Activated naive CD4-positive, alpha-beta T cell treated with Interleukin-2 at 50 U/mL for 16 hours (primary cell): Measurements from ENCODE around the gene ALDH2.
"Not testable (repeated sequence)": the region's sequence is repeated elsewhere in the genome, so short reads cannot be mapped to it uniquely, and the experiment has no call there.

Experiments
- DNase-seq: peaks from one replicate; pipeline ENCODE4 v3.0.0-alpha.2; 2020

The ALDH2 gene

DNA sequence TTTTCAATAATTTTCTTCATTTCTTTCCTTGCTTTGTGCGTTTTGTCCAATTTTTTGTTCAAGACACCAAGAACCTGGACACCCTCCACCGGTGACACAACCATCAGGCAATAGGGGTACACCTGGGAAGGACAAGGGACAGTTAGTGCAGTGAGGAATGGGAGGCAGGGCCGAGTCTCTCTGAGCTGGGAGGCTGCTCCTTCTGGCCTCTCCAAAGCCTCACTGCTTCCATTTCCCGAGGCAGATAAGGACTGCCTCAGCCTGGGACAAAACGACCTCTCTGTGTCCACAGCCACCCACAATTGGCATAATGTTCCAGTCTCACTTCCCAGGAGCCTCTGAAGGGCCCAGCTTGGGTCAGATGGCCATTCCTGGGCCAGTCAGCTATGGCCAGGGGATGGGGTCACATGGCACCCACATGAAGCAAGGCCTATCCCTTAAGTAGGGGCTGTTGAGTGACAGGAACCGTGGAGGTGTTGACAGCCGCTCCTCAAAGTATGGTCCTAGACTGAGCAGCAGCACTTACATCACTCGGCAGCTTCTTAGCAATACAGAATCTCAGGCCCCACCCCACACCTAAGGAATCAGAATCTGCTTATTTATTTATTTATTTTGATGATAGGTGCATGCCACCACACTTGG lies 61.7 kb downstream of the ALDH2 start:
- DNase-seq, result no peak

DNA sequence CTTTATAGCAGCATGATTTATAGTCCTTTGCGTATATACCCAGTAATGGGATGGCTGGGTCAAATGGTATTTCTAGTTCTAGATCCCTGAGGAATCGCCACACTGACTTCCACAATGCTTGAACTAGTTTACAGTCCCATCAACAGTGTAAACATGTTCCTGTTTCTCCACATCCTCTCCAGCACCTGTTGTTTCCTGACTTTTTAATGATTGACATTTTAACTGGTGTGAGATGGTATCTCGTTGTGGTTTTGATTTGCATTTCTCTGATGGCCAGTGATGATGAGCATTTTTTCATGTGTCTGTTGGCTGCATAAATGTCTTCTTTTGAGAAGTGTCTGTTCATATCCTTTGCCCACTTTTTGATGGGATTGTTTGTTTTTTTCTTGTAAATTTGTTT lies 62.9 kb downstream of the ALDH2 start:
- not testable (repeated sequence) for DNase-seq

DNA sequence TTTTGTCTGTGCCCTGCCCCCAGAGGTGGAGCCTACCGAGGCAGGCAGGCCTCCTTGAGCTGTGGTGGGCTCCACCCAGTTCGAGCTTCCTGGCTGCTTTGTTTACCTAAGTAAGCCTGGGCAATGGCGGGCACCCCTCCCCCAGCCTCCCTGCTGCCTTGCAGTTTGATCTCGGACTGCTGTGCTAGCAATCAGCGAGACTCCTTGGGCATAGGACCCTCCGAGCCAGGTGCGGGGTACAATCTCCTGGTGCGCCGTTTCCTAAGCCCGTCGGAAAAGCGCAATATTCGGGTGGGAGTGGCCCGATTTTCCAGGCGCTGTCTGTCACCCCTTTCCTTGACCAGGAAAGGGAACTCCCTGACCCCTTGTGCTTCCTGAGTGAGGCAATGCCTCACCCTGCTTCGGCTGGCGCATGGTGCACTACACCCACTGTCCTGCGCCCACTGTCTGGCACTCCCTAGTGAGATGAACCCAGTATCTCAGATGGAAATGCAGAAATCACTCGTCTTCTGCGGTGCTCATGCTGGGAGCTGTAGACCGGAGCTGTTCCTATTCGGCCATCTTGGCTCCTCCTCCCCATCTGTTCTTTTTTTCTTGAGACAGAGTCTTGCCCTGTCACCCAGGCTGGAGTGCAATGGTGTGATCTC lies 68.1 kb downstream of the ALDH2 start:
- not testable (repeated sequence) for DNase-seq

DNA sequence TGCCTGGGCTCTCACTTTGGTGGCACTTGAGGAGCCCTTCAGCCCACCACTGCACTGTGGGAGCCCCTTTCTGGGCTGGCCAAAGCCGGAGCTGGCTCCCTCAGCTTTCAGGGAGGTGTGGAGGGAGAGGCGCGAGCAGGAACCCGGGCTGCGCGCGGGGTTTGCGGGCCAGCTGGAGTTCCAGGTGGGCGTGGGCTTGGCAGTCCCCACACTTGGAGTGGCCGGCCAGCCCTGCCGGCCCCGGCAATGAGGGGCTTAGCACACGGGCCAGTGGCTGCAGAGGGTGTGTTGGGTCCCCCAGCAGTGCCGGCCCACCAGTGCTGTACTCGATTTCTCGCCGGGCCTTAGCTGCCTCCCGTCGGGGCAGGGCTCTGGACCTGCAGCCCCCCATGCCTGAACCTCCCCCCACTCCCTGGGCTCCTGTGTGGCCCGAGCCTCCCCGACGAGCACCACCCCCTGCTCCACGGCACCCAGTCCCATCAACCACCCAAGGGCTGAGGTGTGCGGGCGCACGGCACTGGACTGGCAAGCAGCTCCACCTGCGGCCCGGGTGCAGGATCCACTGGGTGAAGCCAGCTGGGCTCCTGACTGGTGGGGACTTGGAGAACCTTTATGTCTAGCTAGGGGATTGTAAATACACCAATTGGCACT lies 68.9 kb downstream of the ALDH2 start:
- DNase-seq, result not testable (repeated sequence)

DNA sequence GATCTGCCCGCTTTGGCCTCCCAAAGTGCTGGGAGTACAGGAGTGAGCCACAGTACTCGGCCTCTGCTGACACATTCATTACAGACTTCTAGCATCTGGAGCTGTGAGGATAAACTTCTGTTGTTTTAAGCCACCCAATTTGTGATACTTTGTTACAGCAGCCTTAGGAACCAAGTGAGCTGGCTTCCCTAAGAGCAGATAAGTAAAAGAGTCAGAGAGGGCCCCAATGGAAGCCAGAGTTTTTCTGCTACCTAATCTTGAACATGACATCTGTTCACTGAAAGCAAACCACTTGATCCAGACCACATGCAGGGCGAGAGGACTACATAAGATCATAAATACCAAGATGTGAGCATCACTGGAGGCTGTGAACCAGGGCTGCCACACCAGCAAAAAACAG lies 71.6 kb downstream of the ALDH2 start:
- no peak for DNase-seq

DNA sequence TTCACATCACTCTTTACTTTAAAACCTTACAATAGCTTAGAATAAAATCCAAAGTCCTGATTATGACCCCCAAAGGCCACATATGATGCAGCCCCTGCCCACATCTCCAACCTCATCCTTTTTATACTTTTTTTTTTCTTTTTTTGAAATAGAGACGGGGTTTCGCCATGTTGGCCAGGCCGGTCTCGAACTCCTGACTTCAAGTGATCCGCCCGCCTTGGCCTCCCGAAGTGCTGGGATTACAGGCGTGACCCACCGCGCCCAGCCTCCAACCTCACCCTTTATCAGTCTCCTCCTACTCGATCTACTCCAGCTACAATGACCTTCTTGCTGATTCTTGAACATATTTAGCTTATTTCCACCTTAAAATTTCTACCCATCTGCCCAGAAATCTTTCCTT lies 74.1 kb downstream of the ALDH2 start:
- DNase-seq, result no peak

DNA sequence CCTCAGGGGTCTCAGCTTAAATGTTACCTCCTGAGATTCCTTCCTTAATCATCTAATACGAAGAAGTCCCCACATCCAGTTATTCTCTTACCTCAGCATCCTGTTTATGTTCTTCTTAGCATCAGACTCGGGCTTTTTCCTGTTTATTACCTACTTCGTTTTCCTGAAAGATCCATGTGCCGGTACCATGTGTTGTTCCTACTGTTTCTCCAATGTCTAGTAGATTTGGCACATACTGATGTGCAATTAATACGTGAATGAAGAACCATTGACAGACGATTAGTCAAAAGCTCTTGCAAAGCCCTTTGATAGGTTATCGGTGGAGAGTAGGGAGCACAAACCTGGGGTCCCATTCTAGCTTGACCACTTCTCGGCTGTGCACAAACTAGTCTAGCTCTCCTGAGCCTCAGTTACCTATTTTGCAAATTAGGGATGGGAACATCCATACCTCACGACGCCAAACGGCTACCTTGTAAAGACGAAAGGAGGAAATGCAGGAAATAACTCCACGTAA lies 74.6 kb downstream of the ALDH2 start:
- DNase-seq, result no peak

DNA sequence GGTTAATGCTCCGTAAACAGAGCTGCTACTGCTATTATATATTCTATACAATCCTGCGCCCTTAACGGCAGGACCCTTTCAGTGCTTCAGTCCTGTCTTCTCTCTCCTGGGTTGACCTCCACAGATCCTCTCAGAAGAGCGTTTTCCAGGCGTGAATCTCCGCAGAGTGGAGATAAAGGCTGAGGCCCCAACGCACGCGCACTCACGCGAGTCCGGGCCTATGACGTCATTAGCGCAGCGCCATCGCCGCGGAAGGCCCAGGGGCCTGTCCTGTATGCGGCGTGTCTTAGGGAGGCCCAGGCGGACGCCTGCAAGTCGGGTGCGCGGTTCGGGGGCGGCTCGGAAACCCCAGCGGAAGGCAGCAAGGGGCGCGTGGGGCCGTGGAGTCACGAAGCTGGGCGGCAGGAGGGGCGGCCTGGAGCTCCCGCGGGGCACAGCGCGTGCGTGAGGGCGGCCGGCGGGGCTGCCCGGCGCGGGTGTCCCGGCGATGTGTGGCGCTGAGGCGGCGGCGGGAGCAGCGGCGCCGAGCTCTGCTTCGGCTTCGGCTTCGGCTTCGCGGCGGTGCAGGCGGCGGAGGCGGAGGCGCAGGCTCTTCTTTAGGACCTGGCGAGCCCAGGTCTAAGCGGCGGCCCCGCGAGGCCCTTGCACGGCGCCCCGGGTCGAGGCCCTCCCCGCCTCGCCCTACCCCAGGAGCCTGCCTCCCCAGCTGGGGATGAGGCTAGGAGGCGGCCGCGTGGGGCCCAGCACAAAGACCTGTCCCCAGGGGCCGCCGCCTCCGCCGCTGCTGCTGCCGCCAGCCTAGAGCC lies 75.2 kb downstream of the ALDH2 start, which contains the start of gene MAPKAPK5:
Gene MAPKAPK5 (plus strand): TSS at position 479 of the 806 bp plus-strand sequence. CDS start 506 bp downstream, outside the sequence.
- DNase-seq, result peak; percentile 98

DNA sequence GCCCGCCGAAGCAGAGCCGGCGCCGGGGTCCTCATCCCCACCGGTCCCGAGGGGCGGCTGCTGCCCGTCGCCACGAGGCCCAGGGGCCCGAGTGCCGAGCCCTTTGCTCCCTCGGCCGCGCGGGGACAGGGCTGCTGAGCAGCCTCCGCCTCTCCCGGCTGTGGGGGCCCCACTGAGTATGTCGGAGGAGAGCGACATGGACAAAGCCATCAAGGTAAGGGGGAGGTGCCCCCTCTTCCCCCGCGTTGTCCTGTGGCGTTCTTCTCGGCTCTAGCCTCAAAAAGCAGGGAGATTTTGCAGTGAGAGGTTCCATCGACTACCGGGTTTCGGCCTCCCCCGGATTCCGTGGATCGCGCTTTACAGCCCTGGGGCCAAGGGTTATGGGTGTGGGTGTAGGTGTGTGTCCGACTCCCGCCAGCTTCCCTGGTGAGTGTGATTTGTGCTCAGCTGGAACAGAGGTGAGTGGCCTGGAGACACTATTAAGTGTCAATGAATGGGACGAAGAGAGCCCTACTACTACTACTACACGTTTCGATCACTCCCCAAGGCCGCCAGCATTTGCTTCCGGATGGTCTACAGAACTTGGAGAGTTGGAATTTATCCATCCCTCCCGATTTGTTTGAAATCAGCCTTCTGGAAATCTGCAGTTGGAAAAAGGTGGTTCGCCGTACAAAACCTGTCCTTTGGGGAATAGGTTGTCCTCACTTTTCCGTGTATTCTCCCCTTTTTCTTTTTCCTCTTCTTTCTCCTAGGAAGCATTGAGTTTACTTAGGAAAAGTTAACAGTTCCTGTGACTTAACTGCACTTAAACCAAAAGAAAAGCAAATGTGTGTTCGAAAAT lies 76.0 kb downstream of the ALDH2 start:
- peak; percentile 52 for DNase-seq

DNA sequence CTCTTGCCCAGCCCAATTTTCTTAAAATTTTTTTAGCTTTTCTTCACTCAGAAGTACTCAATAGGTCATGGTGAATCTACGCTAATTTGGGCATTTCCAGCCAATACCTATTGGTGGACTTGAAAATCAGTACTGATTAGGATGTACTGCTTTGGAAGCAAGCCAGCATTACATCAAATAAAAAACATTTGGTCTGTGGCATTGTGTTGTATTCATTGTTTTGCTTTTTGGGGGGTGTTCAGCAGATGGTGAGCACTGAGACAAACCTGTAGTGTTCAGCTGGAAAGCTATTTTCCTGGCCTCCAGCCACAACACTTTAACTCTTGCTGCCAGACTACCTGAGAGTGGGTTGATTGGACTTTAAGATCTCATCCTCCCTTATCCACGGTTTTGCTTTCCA lies 79.3 kb downstream of the ALDH2 start:
- DNase-seq, result no peak

DNA sequence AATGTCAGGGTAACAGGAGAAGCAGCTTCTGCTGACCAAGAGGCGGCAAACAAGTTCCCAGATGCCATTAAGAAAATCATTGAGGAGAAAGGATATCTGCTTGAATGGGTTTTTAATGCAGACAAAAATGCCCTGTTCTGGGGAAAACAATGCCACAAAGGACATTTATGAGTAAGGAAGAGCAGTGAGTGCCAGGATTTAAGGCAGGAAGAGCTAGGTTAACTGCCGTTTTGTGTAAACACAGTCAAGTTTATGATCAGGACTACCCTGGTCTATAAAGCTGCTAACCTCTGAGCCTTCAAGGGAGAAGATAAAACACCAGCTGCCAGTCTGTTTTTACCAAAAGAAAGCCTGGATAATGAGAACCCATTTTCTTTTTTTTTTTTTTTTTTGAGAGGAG lies 83.8 kb downstream of the ALDH2 start:
- DNase-seq, result no peak

DNA sequence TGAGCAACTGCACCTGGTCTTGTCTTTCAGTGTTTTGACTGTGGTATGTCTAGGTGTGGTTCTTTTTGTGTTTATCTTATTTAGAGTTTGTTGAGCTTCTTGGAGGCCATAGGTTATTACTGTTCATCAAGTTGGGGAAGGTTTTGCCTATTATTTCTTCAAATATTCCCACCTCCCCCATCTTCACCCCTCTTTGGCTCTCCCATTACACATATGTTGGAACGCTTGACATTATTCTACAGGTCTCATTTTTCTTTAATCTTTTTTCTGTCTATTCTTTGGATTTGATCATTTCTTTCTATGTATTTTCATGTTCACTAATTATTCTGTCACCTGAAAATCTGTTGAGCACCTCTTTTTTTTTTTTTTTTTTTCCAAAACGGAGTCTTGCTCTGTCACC lies 91.5 kb downstream of the ALDH2 start:
- no peak for DNase-seq

DNA sequence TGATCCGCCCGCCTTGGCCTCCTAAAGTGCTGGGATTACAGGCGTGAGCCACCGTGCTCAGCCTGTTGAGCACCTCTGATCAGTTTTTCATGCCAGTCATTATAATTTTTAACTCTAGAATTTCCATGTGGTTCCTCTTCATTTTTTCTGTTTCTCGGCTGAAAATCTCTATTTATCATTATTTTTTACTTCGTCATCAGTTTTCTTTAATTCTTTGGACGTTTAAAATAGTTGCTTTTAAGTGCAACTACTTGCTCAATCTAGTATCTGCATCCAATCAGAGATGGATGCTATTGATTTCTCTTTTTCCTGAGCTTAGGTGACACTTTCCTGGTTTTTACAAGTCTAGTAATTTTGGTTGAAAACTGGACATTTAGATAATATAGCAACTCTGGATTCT lies 92.0 kb downstream of the ALDH2 start:
- DNase-seq, result no peak

DNA sequence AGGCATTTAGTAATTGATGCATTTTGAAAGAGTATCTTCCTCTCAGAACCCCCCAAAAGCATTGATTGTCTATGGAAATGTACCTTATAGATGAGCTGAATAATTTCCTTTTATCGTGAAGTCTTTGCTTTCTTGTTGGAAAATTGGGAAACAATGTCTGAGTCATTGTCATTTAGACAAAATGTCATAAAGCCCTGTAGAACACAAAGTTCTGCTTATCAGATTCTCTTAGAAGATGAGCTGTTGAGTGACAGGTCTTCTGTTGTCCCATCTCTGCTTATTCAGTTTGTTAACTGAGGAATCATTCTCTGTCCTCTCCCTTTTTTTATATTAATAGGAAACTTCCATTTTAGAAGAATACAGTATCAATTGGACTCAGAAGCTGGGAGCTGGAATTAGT lies 98.2 kb downstream of the ALDH2 start:
- no peak for DNase-seq
